H9 (cell line): ENCODE results near the gene IL10. TPM values are rescaled to one million over a fixed set of nuclear protein-coding genes. Genes with fewer than 3 reads are reported as not detected.

Source experiments
- DNase-seq: peaks from one replicate; pipeline ENCODE4 v3.0.0-alpha.2; 2017
- H2AFZ ChIP-seq: one replicate; pipeline ENCODE4 v1.6.1; 2013; ENCODE audit warnings: mild to moderate bottlenecking, low read length, control low read depth, moderate library complexity
- H2AK5ac ChIP-seq: 2 replicates; pipeline ENCODE4 v1.6.1; 2013; ENCODE audit warnings: low read length, control low read depth, mixed read lengths; ENCODE audit not compliant: insufficient read length
- H2BK120ac ChIP-seq: one replicate; pipeline ENCODE4 v1.6.1; 2013; ENCODE audit warnings: low read depth, mild to moderate bottlenecking, low read length, control low read depth, inconsistent platforms; ENCODE audit not compliant: poor library complexity, severe bottlenecking
- H2BK12ac ChIP-seq: 2 replicates; pipeline ENCODE4 v1.6.1; 2013; ENCODE audit warnings: low read length, control low read depth, mixed read lengths, low read depth; ENCODE audit not compliant: insufficient read length
- H2BK15ac ChIP-seq: 2 replicates; pipeline ENCODE4 v1.6.1; 2013; ENCODE audit warnings: low read depth, low read length, control low read depth
- H2BK20ac ChIP-seq: one replicate; pipeline ENCODE4 v1.6.1; 2013; ENCODE audit warnings: low read depth, mild to moderate bottlenecking, low read length, control low read depth, inconsistent platforms; ENCODE audit not compliant: poor library complexity, severe bottlenecking
- H2BK5ac ChIP-seq: 2 replicates; pipeline ENCODE4 v1.6.1; 2013; ENCODE audit warnings: low read length, control low read depth, mixed read lengths; ENCODE audit not compliant: insufficient read length
- H3K14ac ChIP-seq: 2 replicates; pipeline ENCODE4 v1.6.1; 2013; ENCODE audit warnings: low read length, control low read depth; ENCODE audit not compliant: insufficient read depth
- H3K18ac ChIP-seq: 2 replicates; pipeline ENCODE4 v1.6.1; 2013; ENCODE audit warnings: low read depth, mild to moderate bottlenecking, mixed read lengths, low read length, control low read depth; ENCODE audit not compliant: insufficient read length
- H3K23ac ChIP-seq: 2 replicates; pipeline ENCODE4 v1.6.1; 2013; ENCODE audit warnings: low read length, control low read depth, mixed read lengths, low read depth; ENCODE audit not compliant: insufficient read length
- H3K23me2 ChIP-seq: 2 replicates; pipeline ENCODE4 v1.6.1; 2013; ENCODE audit warnings: low read depth, mild to moderate bottlenecking, mixed read lengths, low read length, control low read depth; ENCODE audit not compliant: insufficient read length, poor library complexity, severe bottlenecking
- H3K27ac ChIP-seq: 2 replicates; pipeline ENCODE4 v1.5.1; 2013; ENCODE audit warnings: low read length, control low read depth, mixed read lengths, low read depth; ENCODE audit not compliant: insufficient read length
- H3K27me3 ChIP-seq: 2 replicates; pipeline ENCODE4 v1.6.1; 2013; ENCODE audit warnings: low read length, control low read depth, inconsistent platforms; ENCODE audit not compliant: insufficient read depth
- H3K4ac ChIP-seq: 2 replicates; pipeline ENCODE4 v1.6.1; 2013; ENCODE audit warnings: low read depth, mild to moderate bottlenecking, control low read depth, inconsistent platforms, low read length, moderate library complexity
- H3K4me1 ChIP-seq: 2 replicates; pipeline ENCODE4 v1.6.1; 2013; ENCODE audit warnings: low read length, control low read depth, inconsistent platforms; ENCODE audit not compliant: insufficient read depth
- H3K4me2 ChIP-seq: 2 replicates; pipeline ENCODE4 v1.6.1; 2013; ENCODE audit warnings: low read length, control low read depth, mixed read lengths; ENCODE audit not compliant: insufficient read length, insufficient read depth
- H3K56ac ChIP-seq: 2 replicates; pipeline ENCODE4 v1.6.1; 2013; ENCODE audit warnings: low read depth, mild to moderate bottlenecking, mixed read lengths, low read length, control low read depth; ENCODE audit not compliant: insufficient read length
- H3K79me1 ChIP-seq: 2 replicates; pipeline ENCODE4 v1.6.1; 2013; ENCODE audit warnings: low read depth, mild to moderate bottlenecking, moderate library complexity, low read length, control low read depth, inconsistent platforms; ENCODE audit not compliant: insufficient read depth, poor library complexity, severe bottlenecking
- H3K79me2 ChIP-seq: 2 replicates; pipeline ENCODE4 v1.6.1; 2013; ENCODE audit warnings: low read length, control low read depth, inconsistent platforms; ENCODE audit not compliant: insufficient read depth
- H3K9ac ChIP-seq: 2 replicates; pipeline ENCODE4 v1.6.1; 2013; ENCODE audit warnings: low read length, control low read depth, mixed read lengths; ENCODE audit not compliant: insufficient read length; ENCODE audit errors: extremely low read depth
- H3K9me3 ChIP-seq: one replicate; pipeline ENCODE4 v1.6.1; 2013; ENCODE audit warnings: low read depth, low read length, inconsistent platforms; ENCODE audit not compliant: control insufficient read depth
- H3T11ph ChIP-seq: one replicate; pipeline ENCODE4 v1.6.1; 2013; ENCODE audit warnings: mild to moderate bottlenecking, low read length, control low read depth, inconsistent platforms
- H4K20me1 ChIP-seq: one replicate; pipeline ENCODE4 v1.6.1; 2013; ENCODE audit not compliant: control insufficient read depth, insufficient read length, insufficient read depth
- H4K5ac ChIP-seq: 2 replicates; pipeline ENCODE4 v1.6.1; 2013; ENCODE audit warnings: low read depth, mild to moderate bottlenecking, mixed read lengths, low read length, control low read depth; ENCODE audit not compliant: insufficient read length
- H4K8ac ChIP-seq: replicated peaks from 2 replicates; pipeline ENCODE4 v1.6.1; 2013; ENCODE audit warnings: low read length, control low read depth, mixed read lengths, low read depth; ENCODE audit not compliant: insufficient read length
- H4K91ac ChIP-seq: 2 replicates; pipeline ENCODE4 v1.6.1; 2013; ENCODE audit warnings: low read depth, mild to moderate bottlenecking, moderate library complexity, mixed read lengths, low read length, control low read depth; ENCODE audit not compliant: insufficient read length
- H3K27ac Mint-ChIP-seq, 3 experiments: 2 replicates in 2 of 3; 3 replicates in 1 of 3; pipeline ENCODE4 v1.8.0; 2020 to 2021; ENCODE audit warnings: mixed read lengths in 3 of 3, mild to moderate bottlenecking in 1 of 3, moderate library complexity in 1 of 3
- H3K27me3 Mint-ChIP-seq: 2 replicates; pipeline ENCODE4 v1.8.0; 2021; ENCODE audit warnings: low read depth, mild to moderate bottlenecking, moderate library complexity, mixed read lengths
- H3K36me3 Mint-ChIP-seq, 3 experiments: 2 replicates in 2 of 3; 3 replicates in 1 of 3; pipeline ENCODE4 v1.8.0; 2020 to 2021; ENCODE audit warnings: low read depth in 3 of 3, mixed read lengths in 3 of 3; ENCODE audit not compliant: insufficient read depth in 1 of 3
- H3K4me1 Mint-ChIP-seq, 2 experiments: 2 replicates each; pipeline ENCODE4 v1.8.0; 2020; ENCODE audit warnings: mixed read lengths in 2 of 2
- H3K4me3 Mint-ChIP-seq, 2 experiments: 2 replicates in 1 of 2; 3 replicates in 1 of 2; pipeline ENCODE4 v1.8.0; 2020 to 2021; ENCODE audit warnings: mild to moderate bottlenecking in 2 of 2, mixed read lengths in 2 of 2, moderate library complexity in 1 of 2
- H3K9me3 Mint-ChIP-seq, 2 experiments: 2 replicates in 1 of 2; 3 replicates in 1 of 2; pipeline ENCODE4 v1.8.0; 2020; ENCODE audit warnings: mild to moderate bottlenecking in 2 of 2, mixed read lengths in 2 of 2, moderate library complexity in 1 of 2
- WGBS: extraction: QIAGEN DNeasy Blood & Tissue Kit; methylation state at CpG from one replicate; pipeline ENCODE4 v1.1.7; 2013; ENCODE audit warnings: missing lambda C conversion rate, low lambda C conversion rate, mixed read lengths; ENCODE audit not compliant: insufficient read length; ENCODE audit errors: extremely low coverage; 5-methylcytosine and 5-hydroxymethylcytosine counted together
- total RNA-seq: library from RNA; stranded (reverse); gene quantifications from 2 replicates; pipeline ENCODE4 v1.2.1, GENCODE V29; 2021
- TF ChIP-seq, protein P1 (sequence below): fragments of 200-600 bp; sonication (generic); conservative IDR thresholded peaks from 3 replicates; pipeline ENCODE4 v1.8.0; 2021; ENCODE audit warnings: antibody characterized with exemption, mild to moderate bottlenecking

The IL10 gene
- total RNA-seq, 1 experiment from 2014 or later, result not detected

- Histone ChIP-seq H3K4me1 (peaks cover 2% of the 10 kb centered on the region; the same call in 1 of the 2 replicates), H2AFZ (no peak overlapping the region), H3K27me3 (no peaks in the 10 kb centered on the region), H3K9ac (no peak overlapping the region), H3K23ac (no peak overlapping the region), H3K18ac (no peak overlapping the region), H3K14ac (no peak overlapping the region), H2BK20ac (no peak overlapping the region), H3T11ph (no peak overlapping the region), H3K9me3 (no peaks in the 10 kb centered on the region), H2BK120ac (no peak overlapping the region), H3K56ac (no peak overlapping the region), H3K4me2 (no peak overlapping the region), H3K79me1 (no peaks in the 10 kb centered on the region), H4K20me1 (no peaks in the 10 kb centered on the region), H3K23me2 (no peaks in the 10 kb centered on the region), H3K79me2 (no peaks in the 10 kb centered on the region), H4K91ac (no peak overlapping the region), H2BK15ac (no peak overlapping the region), H2BK12ac (no peak overlapping the region), H4K5ac (no peak overlapping the region), H2BK5ac (no peak overlapping the region), H4K8ac (no peak overlapping the region), H3K4ac (no peak overlapping the region), H3K27ac (no peak overlapping the region), H2AK5ac (no peak overlapping the region)
- H3K9me3 Mint-ChIP-seq, result no peaks in the 10 kb centered on the region
- H3K27ac Mint-ChIP-seq, result no peak overlapping the region
- H3K27me3 Mint-ChIP-seq, result no peaks in the 10 kb centered on the region; the same call in none of the 2 replicates
- TF ChIP-seq, protein P1, sequence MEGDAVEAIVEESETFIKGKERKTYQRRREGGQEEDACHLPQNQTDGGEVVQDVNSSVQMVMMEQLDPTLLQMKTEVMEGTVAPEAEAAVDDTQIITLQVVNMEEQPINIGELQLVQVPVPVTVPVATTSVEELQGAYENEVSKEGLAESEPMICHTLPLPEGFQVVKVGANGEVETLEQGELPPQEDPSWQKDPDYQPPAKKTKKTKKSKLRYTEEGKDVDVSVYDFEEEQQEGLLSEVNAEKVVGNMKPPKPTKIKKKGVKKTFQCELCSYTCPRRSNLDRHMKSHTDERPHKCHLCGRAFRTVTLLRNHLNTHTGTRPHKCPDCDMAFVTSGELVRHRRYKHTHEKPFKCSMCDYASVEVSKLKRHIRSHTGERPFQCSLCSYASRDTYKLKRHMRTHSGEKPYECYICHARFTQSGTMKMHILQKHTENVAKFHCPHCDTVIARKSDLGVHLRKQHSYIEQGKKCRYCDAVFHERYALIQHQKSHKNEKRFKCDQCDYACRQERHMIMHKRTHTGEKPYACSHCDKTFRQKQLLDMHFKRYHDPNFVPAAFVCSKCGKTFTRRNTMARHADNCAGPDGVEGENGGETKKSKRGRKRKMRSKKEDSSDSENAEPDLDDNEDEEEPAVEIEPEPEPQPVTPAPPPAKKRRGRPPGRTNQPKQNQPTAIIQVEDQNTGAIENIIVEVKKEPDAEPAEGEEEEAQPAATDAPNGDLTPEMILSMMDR, result no peak
- no peak for DNase-seq
- H3K4me1 Mint-ChIP-seq, result peaks cover 11 to 15% of the 10 kb centered on the region in 2 experiments
- no peak overlapping the region for H3K4me3 Mint-ChIP-seq
- WGBS, result no CpG with 5 or more reads among the region's 13 CpGs
- no peaks in the 10 kb centered on the region for H3K36me3 Mint-ChIP-seq
Measured at GRCh38 chr1:206742719-206743383, 29.4 kb downstream of the IL10 start.
